ENCODE results near the gene OSBP2.

DNA sequence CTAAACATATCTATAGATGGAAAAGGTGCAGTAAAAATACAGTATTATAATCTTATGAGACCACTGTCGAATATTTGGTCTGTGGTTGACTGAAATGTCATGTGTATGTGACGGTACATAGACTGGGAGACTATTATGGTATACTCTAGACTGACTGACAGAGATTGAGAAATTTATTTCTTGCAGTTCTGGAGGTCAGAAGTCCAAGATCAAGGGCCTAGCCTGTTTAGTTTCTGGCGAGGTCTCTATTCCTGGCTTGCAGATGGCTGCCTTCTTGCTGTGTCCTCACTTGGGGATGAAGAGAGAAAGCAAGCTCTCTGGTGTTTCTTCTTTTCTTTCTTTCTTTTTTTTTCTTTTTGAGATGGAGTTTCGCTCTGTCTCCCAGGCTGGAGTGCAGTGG is 7.3 kb upstream of the OSBP2 start:
- TF ChIP-seq, protein P1, sequence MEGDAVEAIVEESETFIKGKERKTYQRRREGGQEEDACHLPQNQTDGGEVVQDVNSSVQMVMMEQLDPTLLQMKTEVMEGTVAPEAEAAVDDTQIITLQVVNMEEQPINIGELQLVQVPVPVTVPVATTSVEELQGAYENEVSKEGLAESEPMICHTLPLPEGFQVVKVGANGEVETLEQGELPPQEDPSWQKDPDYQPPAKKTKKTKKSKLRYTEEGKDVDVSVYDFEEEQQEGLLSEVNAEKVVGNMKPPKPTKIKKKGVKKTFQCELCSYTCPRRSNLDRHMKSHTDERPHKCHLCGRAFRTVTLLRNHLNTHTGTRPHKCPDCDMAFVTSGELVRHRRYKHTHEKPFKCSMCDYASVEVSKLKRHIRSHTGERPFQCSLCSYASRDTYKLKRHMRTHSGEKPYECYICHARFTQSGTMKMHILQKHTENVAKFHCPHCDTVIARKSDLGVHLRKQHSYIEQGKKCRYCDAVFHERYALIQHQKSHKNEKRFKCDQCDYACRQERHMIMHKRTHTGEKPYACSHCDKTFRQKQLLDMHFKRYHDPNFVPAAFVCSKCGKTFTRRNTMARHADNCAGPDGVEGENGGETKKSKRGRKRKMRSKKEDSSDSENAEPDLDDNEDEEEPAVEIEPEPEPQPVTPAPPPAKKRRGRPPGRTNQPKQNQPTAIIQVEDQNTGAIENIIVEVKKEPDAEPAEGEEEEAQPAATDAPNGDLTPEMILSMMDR (IDR thresholded peaks at IDR 0.05) = no peak
- no peak for TF ChIP-seq POLR2A (IDR thresholded peaks at IDR 0.05)
